HepG2 (cell line): ENCODE results near the gene ADGRB2. TPM values are rescaled to one million over a fixed set of nuclear protein-coding genes. Genes with fewer than 3 reads are reported as not detected.
A peak's percentile ranks its signal among the peaks of the same experiment; 100 is the strongest.

ENCODE experiments used
- CENPX ChIP-seq: sonication (generic); formaldehyde crosslinking; IDR thresholded peaks from 2 replicates; pipeline ENCODE4 v1.9.0; 2021; ENCODE audit warnings: mild to moderate bottlenecking, missing genetic modification reagents, moderate library complexity
- MBNL3 ChIP-seq: fragments of 250-450 bp; sonication (Bioruptor Pico); conservative IDR thresholded peaks from 2 replicates; pipeline ENCODE4 v1.8.0; 2022; ENCODE audit warnings: mild to moderate bottlenecking, inconsistent platforms
- NRL ChIP-seq: sonication (generic); formaldehyde crosslinking; IDR thresholded peaks from 2 replicates; pipeline ENCODE4 v1.5.0; 2020; ENCODE audit warnings: missing genetic modification reagents, mild to moderate bottlenecking, moderate library complexity, borderline replicate concordance
- RARG ChIP-seq: sonication (generic); formaldehyde crosslinking; IDR thresholded peaks from 2 replicates; pipeline ENCODE4 v1.4.0; 2020; ENCODE audit warnings: low read depth, mild to moderate bottlenecking, missing genetic modification reagents
- TCF12 ChIP-seq, 2 experiments: fragments of 450-650 bp in 1 of 2; sonication (generic) in 1 of 2; formaldehyde crosslinking in 1 of 2; IDR thresholded peaks; 2 replicates each; pipeline versions ENCODE4 v1.6.1 to v1.8.0; 2017 to 2022; ENCODE audit warnings: antibody characterized with exemption in 1 of 2, mild to moderate bottlenecking in 1 of 2, missing genetic modification reagents in 1 of 2, moderate library complexity in 1 of 2
- THRA ChIP-seq: sonication (generic); formaldehyde crosslinking; IDR thresholded peaks from 2 replicates; pipeline ENCODE4 v1.4.0; 2020; ENCODE audit warnings: missing genetic modification reagents, borderline replicate concordance
- TRIM22 ChIP-seq: fragments of 450-650 bp; IDR thresholded peaks from 2 replicates; pipeline ENCODE4 v1.6.1; 2017
- ZNF263 ChIP-seq: sonication (generic); formaldehyde crosslinking; IDR thresholded peaks from 2 replicates; pipeline ENCODE4 v1.4.0; 2020; ENCODE audit warnings: missing genetic modification reagents
- ZNF331 ChIP-seq: sonication (generic); formaldehyde crosslinking; IDR thresholded peaks from 2 replicates; pipeline ENCODE4 v1.4.0; 2020; ENCODE audit warnings: missing genetic modification reagents
- ZNF503 ChIP-seq: sonication (generic); formaldehyde crosslinking; IDR thresholded peaks from 2 replicates; pipeline ENCODE4 v1.4.0; 2020; ENCODE audit warnings: missing genetic modification reagents
- polyA plus RNA-seq, 8 experiments: library from polyadenylated mRNA; depleted of rRNA in 3 of 8; stranded (reverse) in 7 of 8; unstranded in 1 of 8; fragments of >200 nt; fragmentation: Illumina TruSeq in 4 of 8; extraction: Trizol in 4 of 8; gene quantifications; 2 replicates each; pipeline versions ENCODE4 v1.2.1 to v1.2.3, GENCODE V29; 2011 to 2016; ENCODE audit warnings: low read depth in 4 of 8, missing spikeins in 1 of 8, mixed read lengths in 1 of 8; ENCODE audit not compliant: insufficient read depth in 1 of 8
- total RNA-seq, 5 experiments: library from RNA; depleted of rRNA; stranded (reverse); fragments of >200 nt; fragmentation: Illumina TruSeq; extraction: Trizol; gene quantifications; 2 replicates each; pipeline ENCODE4 v1.2.3, GENCODE V29; 2016; ENCODE audit warnings: low read depth in 1 of 5
- TF ChIP-seq, protein P1 (sequence below), 2 experiments: sonication (generic) in 1 of 2; formaldehyde crosslinking in 1 of 2; IDR thresholded peaks; 2 replicates each; pipeline versions ENCODE4 v1.5.1 to v1.6.1; 2011 to 2020; ENCODE audit warnings: borderline replicate concordance in 1 of 2, low read depth in 1 of 2, low read length in 1 of 2, mild to moderate bottlenecking in 1 of 2, missing genetic modification reagents in 1 of 2, moderate library complexity in 1 of 2
- TF ChIP-seq, protein P2 (sequence below): sonication (generic); formaldehyde crosslinking; IDR thresholded peaks from 2 replicates; pipeline ENCODE4 v1.5.0; 2020; ENCODE audit warnings: missing genetic modification reagents
- TF ChIP-seq, protein P3 (sequence below): fragments of 450-650 bp; IDR thresholded peaks from 2 replicates; pipeline ENCODE4 v1.6.1; 2017; ENCODE audit warnings: mild to moderate bottlenecking
- TF ChIP-seq, protein P4 (sequence below): sonication (generic); formaldehyde crosslinking; IDR thresholded peaks from 2 replicates; pipeline ENCODE4 v1.4.0; 2020; ENCODE audit warnings: mild to moderate bottlenecking, missing genetic modification reagents, borderline replicate concordance

Gene ADGRB2
- total and polyA plus RNA-seq, 2 of the 13 experiments (the other 11 are each of a cell fraction or from before 2014, with no cell fraction given): 0.03 to 0.09 TPM

DNA sequence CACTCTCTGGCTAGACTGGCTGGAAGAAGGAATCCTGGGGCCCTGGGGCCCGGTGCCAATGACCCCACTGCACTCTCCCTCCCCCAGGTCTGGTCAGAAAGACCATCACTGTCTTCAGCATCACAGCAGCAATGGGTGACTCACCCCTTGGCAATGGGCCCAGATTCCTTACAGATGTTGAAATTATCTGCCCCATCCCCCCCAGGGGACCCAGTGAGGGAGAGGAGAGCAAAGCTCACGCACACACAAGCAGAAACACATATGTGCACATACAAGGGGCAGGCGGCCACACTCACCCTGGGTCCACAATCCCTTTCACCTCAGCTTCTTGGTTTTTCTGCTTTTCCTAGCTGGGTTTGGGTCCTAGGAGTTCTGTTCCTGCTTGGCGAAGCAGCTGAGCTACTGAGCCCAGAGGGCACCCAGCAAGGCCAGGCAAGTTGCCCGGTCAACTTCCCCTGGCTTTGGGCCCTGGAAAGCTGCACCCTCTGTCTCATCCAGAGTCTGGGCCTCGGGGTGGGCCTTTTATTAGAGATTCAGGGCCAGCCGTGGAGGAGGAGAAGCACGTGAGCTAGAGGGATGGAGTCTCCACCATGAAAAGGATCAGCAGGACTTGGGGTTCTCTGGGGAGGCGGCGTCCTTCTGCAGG lies 62.9 kb downstream of the ADGRB2 start (continued):
- TF ChIP-seq, protein P1, sequence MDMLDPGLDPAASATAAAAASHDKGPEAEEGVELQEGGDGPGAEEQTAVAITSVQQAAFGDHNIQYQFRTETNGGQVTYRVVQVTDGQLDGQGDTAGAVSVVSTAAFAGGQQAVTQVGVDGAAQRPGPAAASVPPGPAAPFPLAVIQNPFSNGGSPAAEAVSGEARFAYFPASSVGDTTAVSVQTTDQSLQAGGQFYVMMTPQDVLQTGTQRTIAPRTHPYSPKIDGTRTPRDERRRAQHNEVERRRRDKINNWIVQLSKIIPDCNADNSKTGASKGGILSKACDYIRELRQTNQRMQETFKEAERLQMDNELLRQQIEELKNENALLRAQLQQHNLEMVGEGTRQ (IDR thresholded peaks at IDR 0.05; ENCODE audit: low read depth, low read length): no peak
- TF ChIP-seq, protein P1 (CRISPR knock-in tag; IDR thresholded peaks at IDR 0.05; ENCODE audit: borderline replicate concordance): no peak
- TF ChIP-seq, protein P2, sequence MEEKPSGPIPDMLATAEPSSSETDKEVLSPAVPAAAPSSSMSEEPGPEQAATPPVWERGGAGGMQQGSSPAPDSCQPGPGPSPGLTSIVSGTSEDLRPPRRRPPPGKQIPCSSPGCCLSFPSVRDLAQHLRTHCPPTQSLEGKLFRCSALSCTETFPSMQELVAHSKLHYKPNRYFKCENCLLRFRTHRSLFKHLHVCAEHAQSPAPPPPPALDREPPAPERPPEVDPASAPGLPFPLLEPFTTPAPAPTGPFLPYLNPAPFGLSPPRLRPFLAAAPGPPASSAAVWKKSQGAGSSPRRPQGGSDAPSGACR (CRISPR knock-in tag): no peak; the same call in 1 of the 2 replicates
- TF ChIP-seq CENPX (CRISPR knock-in tag) (no peak), NRL (CRISPR knock-in tag) (no peak), RARG (CRISPR knock-in tag) (no peak), THRA (peak; percentile 41; the same call in 1 of the 2 replicates), ZNF331 (peak; percentile 66; the same call in 1 of the 2 replicates), ZNF263 (CRISPR knock-in tag) (no peak), TRIM22 (no peak), MBNL3 (CRISPR knock-in tag) (no peak), TCF12 (IDR thresholded peaks at IDR 0.05) (no peak), TCF12 (CRISPR knock-in tag; IDR thresholded peaks at IDR 0.05) (no peak), ZNF503 (CRISPR knock-in tag) (0 out of 2 replicates have a peak, but pooled peaks have one; percentile 31)
- TF ChIP-seq, protein P3, sequence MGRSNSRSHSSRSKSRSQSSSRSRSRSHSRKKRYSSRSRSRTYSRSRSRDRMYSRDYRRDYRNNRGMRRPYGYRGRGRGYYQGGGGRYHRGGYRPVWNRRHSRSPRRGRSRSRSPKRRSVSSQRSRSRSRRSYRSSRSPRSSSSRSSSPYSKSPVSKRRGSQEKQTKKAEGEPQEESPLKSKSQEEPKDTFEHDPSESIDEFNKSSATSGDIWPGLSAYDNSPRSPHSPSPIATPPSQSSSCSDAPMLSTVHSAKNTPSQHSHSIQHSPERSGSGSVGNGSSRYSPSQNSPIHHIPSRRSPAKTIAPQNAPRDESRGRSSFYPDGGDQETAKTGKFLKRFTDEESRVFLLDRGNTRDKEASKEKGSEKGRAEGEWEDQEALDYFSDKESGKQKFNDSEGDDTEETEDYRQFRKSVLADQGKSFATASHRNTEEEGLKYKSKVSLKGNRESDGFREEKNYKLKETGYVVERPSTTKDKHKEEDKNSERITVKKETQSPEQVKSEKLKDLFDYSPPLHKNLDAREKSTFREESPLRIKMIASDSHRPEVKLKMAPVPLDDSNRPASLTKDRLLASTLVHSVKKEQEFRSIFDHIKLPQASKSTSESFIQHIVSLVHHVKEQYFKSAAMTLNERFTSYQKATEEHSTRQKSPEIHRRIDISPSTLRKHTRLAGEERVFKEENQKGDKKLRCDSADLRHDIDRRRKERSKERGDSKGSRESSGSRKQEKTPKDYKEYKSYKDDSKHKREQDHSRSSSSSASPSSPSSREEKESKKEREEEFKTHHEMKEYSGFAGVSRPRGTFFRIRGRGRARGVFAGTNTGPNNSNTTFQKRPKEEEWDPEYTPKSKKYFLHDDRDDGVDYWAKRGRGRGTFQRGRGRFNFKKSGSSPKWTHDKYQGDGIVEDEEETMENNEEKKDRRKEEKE: no peak
- TF ChIP-seq, protein P4, sequence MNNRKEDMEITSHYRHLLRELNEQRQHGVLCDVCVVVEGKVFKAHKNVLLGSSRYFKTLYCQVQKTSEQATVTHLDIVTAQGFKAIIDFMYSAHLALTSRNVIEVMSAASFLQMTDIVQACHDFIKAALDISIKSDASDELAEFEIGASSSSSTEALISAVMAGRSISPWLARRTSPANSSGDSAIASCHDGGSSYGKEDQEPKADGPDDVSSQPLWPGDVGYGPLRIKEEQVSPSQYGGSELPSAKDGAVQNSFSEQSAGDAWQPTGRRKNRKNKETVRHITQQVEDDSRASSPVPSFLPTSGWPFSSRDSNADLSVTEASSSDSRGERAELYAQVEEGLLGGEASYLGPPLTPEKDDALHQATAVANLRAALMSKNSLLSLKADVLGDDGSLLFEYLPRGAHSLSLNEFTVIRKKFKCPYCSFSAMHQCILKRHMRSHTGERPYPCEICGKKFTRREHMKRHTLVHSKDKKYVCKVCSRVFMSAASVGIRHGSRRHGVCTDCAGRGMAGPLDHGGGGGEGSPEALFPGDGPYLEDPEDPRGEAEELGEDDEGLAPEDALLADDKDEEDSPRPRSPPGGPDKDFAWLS (CRISPR knock-in tag): no peak
